DMS153 treated with DMSO at 0.1 percent for 48 hours (cell line): Measurements from ENCODE around the gene ARVCF.
"Not testable (repeated sequence)": the region's sequence is repeated elsewhere in the genome, so short reads cannot be mapped to it uniquely, and the experiment has no call there.

ENCODE experiments used
- DNase-seq: peaks from one replicate; lab custom pipeline; 2025; ENCODE audit not compliant: unreplicated experiment; lab: John Stamatoyannopoulos, UW

ARVCF gene

DNA sequence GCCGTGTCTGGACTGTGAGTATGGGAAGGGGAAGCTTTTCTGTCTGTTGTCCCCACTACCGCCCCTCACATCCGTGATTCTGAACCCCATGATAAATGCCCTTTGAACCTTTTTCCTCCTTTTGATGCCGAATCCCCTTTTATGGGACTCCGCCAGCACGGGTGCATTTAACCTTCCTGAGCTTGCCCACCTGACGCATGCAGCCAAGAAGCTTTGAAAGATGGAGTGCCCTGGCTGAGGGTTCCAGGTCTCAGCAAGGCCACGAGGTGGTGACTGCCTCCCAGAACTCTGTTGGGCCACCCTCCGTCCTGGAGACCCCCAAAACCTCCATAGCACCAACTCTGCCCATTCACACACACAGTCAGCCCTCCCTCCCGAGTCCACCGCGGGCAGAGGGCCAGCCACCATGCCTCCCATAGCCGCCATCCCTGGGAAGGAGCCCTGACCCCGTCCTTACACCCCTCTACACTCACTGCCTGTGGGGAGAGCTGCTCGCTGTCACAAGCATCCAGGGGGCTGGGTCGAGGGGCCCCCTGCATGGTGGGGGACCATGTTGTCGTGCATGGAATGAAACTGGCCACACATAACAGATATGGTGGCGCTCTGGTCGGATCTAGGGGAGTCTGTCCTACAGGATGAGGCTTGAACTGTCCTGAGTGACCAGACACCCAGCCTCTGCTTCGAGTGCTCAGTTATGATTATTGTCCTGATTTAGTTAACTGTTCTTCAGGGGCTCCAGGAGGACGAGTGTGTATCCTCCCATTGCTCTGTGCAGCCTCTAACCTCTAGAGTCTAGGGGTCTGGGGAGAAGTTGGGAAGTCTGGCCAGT lies 75.9 kb downstream of the ARVCF start:
- DNase-seq: no peak

DNA sequence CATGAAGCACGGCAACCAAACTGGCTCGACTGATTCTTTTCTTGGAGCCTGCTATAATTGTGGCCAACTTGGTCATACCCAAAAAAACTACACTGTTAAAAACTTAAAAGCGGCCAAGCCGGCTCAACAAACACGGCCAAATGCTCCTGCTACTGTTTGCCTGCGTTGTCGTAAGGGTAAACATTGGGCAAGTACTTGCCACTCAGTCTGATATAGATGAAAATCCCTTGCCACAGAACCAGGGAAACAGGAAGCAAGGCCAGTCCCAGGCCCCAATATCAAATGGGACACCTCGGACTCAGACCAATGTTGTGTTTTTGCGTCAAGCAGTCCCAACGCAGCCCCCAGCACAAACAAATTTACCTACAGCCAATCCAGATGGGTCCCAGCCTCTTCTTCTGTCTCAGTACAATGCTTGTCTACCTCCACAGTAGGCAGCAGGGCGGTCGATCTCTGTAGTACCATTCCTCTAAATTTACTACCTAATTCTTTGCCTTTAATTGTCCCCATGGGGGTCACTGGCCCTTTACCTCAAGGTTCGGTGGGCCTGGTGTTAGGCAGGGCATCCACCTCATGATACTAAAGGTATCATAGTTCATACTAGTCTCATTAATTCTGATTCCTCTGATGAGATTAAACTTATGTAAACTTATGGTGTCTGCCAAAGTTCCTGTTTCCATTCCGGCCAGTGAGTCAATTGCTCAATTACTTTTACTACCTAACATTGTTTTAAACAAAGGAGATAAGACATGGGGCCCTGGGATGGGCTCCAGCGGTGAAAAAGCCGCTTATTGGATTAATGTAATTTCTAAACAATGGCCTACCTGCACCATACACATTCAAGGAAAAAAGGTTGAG lies 78.8 kb downstream of the ARVCF start:
- DNase-seq: no peak

DNA sequence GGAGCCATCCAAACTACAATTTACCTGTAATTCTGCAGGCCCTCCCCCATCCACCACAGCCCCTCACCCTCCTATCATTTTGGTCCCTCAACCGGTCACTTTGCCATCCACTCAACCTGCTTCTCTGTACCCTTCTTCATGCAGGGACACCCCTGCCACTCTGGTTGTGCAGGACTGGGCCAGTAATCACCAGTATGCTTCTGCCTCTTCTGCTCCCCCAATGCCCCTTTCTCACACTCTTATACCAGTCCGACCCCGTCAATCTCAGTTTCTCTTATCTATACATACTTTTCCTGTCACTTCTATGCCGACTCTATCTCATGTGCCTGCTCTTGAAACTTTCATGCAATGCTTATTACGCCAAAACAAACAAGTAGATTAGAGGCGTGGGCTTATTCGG lies 80.1 kb downstream of the ARVCF start:
- DNase-seq: no peak

DNA sequence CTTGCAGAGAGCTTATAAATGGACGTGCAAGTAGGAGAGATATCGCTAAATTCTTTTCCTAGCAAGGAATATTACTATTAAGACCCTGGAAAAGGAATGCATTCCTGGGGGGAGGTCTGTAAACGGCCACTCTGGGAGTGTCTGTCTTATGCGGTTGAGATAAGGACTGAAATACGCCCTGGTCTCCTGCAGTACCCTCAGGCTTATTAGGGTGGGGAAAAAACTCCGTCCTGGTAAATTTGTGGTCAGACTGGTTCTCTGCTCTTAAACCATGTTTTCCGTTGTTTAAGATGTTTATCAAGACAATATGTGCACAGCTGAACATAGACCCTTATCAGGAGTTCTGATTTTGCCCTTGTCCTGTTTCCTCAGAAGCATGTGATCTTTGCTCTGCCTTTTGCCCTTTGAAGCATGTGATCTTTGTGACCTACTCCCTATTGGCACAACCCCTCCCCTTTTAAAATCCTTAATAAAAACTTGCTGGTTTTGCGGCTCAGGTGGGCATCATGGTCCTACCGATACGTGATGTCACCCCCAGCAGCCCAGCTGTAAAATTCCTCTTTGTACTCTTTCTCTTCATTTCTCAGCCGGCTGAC lies 81.4 kb downstream of the ARVCF start:
- DNase-seq: not testable (repeated sequence)

DNA sequence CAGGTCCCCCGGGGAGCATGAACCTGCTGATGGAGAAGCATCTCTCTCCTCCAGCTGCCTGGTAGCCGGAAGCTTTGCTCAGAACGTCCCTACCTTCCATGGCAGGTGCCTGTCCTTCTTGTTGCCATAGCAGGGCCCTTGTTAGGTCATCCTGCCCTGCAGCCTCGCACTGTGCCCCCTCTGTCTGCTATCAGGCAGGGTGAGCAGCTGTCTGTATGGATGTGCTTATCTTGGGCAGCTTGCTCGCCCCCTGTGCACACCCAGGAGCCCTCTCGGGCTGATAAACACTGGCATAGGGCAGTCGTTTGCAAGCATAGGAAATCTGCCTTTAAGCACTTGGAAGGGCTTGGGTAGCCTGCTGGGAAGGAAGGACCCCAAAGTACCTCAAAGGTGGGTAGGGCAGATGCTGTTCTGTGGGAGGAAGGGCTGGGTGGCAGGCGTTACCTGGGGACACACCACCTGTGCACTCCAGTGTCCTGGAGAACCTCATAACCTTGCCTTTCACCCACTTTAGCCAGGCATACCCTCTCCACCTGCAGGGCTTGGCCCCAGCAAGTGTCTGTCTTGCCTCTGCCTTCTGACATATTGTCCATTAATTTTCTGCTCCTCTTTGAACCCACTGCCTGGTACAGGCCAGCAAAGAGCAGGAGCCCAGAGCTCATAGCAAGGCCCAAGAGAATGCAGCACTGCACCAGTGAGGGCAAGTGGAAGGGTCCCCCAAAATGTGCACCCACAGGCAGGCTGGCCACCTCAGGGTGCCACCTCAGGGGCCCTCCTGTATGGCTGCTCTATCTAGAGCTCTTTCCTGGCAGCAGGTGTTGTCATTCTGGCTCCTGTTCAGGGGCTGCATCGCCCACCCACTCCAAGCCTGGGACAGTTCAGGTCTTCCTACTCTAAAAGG lies 83.0 kb downstream of the ARVCF start:
- DNase-seq: no peak

DNA sequence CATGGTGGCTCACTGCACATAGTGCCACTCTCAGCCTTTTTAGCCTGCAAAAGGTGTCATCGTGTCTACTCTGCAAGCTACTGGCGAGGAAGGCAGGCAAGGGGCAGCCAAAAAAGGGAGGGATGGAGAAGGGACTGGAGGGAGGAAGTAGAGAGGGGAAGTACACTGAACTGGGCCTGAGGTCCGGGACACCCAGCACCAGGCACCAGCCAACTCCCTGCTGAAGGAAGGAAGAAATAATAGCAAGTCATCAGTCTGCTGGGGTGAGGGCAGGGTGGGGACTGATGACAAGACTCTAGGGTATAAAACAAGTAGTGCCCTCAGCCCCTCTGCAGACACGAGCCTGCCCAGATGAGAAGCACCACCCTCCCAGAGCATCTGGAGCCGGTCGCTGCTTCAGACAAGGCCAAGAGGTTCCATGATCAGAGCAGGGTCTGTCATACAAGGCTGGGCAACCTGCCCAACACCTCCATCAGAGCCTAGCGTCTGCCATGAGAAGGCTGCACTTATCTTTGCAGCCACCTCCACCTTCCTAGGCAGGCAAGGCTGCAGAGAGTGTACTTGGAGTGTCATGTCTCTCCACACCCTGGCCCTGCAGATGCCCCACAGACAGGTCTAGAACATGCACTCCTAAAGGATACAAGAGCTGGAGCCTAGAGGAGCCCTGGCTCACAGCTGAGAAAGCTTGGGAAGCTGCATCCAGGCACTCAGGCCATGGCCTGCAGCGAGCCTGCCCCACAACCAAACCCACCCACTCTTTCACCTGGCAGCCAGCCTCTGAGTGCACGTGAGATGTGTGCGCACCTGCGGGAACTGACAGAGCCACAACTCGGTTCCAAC lies 84.0 kb downstream of the ARVCF start:
- no peak for DNase-seq

DNA sequence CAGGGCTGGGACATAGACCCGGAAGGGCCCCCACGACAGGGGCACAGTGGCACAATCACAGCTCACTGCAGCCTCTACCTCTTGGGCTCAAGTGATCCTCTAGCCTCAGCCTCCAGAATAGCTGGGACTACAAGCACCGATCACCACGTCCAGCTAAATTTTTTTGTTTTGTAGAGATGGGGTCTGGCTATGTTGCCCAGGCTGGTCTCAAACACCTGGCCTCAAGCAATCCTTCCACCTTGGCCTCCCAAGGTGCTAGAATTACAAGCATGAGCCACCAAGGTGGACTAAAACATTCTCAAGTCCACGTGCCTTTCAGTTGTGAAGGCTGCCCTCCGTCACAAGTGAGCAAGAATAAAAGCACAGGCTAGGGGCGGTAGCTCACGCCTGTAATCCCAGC lies 85.1 kb downstream of the ARVCF start:
- DNase-seq: no peak

DNA sequence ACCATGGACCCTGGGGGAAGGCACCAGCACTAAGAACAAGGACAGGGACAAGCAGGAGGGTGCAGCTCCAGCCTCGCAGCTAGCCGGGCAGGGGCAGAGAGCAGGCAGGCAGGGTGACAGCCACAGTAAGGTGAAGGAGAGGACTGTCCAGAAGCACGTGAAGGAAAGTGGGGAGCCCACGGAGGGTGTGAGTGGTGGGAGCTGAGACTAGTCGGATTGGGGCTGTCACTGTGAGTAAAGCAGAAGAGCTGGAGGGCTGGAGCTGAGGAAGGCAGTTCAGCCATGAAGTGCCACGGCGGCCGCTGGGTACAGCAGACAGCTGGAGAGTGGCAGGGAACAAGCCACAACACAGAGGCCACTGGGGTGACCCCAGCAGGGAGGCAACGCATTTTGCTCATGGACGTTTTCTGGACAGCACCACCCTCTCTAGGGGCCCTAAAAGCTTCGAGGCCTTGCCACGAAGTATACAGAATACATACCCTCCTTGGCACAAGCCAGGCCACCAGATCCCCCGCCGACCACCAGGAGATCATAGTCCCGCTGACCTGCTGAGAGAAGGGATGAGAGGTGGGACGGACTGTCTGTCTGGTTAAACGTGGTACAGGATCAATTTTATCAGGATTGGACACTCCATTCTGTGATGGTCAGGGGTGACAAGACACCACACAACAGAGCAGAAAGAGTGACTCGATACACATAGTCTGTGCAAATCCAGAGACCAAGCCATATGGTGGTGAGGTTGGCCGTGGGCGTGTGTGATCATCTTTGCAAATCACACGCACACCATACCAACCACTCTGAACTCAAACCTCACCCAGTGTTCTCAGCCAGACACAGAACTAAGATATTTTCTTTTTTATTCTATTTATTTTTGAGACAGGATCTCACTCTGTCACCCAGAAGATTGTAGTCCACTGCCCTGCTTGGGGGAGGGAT lies 85.8 kb downstream of the ARVCF start:
- DNase-seq: no peak

DNA sequence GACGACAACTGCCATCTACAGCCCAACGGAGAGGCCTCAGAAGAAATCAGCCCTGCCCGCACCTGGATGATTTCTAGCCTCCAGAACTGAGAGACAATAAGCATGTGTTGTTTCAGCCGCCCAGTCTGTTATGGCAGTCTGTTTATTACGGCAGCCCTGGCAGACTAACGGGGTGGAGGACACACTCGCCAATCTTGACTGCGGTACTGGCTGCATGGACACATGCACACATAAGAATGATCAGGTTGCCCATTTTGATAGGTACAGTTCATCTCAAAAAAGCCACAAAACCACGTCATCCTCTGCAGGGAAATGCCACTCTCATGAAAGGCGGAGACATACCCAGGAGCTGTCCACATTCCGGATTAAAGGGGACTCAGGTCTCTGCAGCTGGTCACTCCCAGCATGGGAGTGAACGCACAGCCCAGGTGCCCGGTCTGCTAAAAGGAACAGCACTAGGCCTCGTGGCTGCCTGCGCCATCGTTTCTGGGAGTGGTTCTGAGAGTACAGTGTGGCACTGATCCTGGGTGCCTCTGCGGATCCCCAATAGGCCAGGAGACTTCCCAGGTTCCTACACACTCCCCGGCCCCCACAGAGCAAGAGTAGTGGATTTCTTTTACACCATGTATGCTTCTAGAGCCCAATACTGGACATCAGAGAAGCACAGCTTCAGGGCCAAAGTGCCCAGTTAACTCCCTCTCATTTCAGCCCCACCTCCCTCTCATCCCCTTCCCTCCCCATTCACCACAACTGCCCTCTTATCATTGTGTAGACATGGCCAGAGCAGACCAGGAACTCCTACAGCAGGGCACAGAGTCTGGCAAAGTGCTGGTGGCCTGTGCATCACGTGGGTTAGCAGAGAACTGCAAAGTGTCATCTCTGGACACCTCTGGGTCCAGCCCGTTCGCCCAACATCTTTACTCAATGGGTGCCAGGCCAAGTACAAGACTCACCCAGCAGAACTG lies 86.8 kb downstream of the ARVCF start:
- no peak for DNase-seq

DNA sequence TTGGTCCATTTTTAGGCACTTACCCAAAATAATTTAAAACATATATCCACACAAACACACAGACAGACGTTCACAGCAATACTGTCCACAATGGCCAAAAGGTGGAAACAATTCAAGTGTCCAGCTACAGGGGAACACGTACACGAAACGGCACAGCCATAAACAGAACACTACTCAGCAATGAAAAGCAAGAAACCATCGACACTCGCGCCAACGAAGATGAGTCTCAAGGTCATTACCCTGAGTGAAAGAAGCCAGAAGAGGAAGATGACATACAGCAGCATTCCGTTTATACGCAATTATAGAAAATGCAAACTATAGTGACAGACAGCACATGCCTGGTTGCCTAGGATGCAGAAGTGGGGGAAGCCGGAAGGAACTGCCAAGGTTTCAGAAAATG lies 88.4 kb downstream of the ARVCF start:
- no peak for DNase-seq

DNA sequence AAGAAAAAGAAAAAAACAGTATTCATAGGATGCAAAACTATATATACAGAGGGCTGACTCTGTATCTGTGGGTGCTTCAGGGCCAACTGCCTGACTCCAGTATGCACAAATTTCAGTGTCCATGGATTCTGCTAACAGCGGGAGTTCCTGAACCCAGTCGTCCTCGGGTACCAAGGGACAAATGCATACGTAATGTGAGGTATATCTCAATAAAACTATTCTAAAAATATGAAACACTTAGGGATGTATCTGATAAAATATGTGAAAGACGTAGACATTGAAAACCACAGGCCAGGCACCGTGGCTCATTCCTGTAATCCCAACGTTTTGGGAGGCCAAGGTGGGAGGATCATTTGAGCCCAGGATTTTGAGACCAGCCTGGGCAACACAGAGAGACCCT lies 88.9 kb downstream of the ARVCF start:
- DNase-seq: no peak

DNA sequence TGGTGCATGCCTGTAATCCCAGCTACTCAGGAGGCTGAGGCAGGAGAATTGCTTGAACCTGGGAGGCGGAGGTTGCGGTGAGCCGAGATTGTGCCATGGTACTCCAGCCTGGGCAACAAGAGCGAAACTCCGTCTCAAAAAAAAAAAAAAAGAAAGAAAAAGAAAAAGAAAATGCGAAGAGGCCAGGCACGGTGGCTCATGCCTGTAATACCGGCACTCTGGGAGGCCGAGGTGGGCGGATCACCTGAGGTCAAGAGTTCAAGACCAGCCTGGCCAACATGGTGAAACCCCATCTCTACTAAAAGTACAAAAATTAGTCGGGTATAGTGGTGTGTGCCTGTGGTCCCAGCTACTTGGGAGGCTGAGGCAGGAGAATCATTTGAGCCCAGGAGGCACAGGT lies 90.6 kb downstream of the ARVCF start:
- DNase-seq: not testable (repeated sequence)

DNA sequence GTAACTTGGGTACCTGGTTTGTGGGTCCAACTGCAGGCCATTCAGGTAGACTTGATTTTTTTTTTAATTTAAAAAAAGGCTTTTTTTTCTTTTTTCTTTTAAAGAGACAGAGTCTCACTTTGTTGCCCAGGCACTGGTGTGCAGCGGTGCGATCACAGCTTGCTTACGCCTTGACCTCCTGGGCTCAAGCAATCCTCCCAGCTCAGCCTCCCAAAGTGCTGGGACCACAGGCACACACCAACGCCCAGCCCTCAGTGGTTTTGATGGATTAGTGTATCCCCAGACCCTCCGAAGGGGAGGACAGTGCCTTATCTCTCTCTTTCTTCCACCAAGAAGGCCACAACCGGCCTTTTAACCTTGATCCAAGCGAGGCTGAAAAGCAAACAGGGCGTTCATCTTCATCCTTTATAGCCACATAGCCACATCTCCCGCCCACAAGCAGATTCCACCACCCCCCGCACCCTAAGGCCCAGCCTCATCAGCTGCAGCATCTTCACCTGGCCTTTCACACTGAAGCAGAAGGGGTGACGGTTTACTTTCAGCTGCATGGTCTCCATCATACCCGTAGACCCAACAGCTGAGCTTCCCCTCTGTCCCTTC lies 92.6 kb downstream of the ARVCF start:
- no peak for DNase-seq

DNA sequence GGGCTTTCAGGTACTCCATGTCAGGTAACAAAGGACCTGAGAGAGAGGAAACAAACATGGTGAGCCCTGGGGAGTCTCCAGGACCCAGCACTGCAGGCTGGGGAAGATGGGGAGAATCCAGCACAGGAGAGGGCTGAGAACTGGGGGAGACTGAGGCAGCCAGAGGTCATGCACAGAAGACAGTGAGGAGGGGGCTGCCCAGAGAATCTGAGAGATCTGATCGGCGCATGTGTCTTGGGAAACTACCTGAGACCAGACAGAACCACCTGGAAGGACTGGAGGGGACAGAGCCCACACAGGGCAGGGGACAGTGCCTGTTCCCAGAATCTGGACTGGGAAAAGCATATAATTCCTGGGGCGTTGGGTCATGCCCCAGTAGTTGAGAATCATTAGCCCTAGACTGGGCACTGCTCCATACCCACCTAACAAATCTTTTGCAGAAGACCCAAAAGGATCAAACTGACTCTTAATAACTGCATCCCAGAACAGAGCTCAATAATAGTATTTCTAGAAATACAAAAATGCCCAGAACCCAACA lies 95.0 kb downstream of the ARVCF start:
- no peak for DNase-seq
